ENCODE data around the gene GPSM3.

GPSM3 gene

DNA sequence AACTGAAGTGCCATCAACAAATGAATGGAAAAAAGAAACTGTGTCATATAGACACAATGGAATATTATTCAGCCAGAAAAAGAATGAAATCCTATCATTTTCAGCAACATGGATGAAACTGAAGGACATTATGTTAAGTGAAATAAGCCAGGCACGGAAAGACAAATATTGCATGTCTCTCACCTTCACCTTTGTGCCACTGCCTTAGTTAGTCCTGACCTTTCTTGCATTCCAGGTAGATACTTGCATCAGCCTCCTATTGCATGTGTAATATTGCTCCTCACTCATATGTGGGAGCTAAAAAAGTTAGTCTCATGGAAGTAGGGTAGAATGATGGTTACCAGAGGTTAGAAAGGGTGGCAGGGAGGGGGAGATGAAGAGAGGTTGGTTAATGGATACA lies 16.6 kb upstream of the GPSM3 start:
- no peak for DNase-seq (ENCODE audit: extremely low spot score)
- ChIA-PET CTCF (no interaction called here), POLR2A (no interaction called here)

GRCh38 chr6:32204268-32204715 lies 11.8 kb upstream of the GPSM3 start:
- TF ChIP-seq PKNOX1 (IDR thresholded peaks at IDR 0.05) (no peak), HDGF (IDR thresholded peaks at IDR 0.05; ENCODE audit: borderline replicate concordance) (no peak), LEF1 (IDR thresholded peaks at IDR 0.05; ENCODE audit: borderline replicate concordance) (no peak), ELF4 (IDR thresholded peaks at IDR 0.05) (no peak), ARNT (IDR thresholded peaks at IDR 0.05) (no peak), BHLHE40 (IDR thresholded peaks at IDR 0.05; ENCODE audit: borderline replicate concordance) (no peak), SUZ12 (IDR thresholded peaks at IDR 0.05) (no peak), TARDBP (IDR thresholded peaks at IDR 0.05) (no peak), L3MBTL2 (conservative IDR thresholded peaks at IDR 0.05) (no peak)
- no peak for DNase-seq (ENCODE audit: extremely low spot score)
- CTCF ChIA-PET: no interaction called here
- POLR2A ChIA-PET: no interaction called here

More for the DNA sequence above, 16.6 kb upstream of the GPSM3 start:
- TF ChIP-seq ELF4 (IDR thresholded peaks at IDR 0.05) (no peak), L3MBTL2 (conservative IDR thresholded peaks at IDR 0.05) (no peak), BHLHE40 (IDR thresholded peaks at IDR 0.05; ENCODE audit: borderline replicate concordance) (no peak), FOXK2 (IDR thresholded peaks at IDR 0.05) (no peak), PKNOX1 (IDR thresholded peaks at IDR 0.05) (no peak), FOXM1 (IDR thresholded peaks at IDR 0.05; ENCODE audit: borderline replicate concordance) (no peak), CTBP1 (IDR thresholded peaks at IDR 0.05; ENCODE audit: borderline replicate concordance) (no peak), HDGF (IDR thresholded peaks at IDR 0.05; ENCODE audit: borderline replicate concordance) (no peak), LEF1 (IDR thresholded peaks at IDR 0.05; ENCODE audit: borderline replicate concordance) (no peak), NFRKB (IDR thresholded peaks at IDR 0.05) (no peak), ZNF384 (IDR thresholded peaks at IDR 0.05) (no peak), ARNT (IDR thresholded peaks at IDR 0.05) (no peak), SUZ12 (IDR thresholded peaks at IDR 0.05) (no peak), FOXA1 (IDR thresholded peaks at IDR 0.05) (no peak), SP1 (IDR thresholded peaks at IDR 0.05) (no peak), TARDBP (IDR thresholded peaks at IDR 0.05) (no peak)

- no peak for DNase-seq (ENCODE audit: extremely low spot score)
- ChIA-PET CTCF (no interaction called here), POLR2A (interaction anchor here (1.3 to 1.6 kb wide), 2 partner anchors 13 to 26 kb away, joined by 3 to 4 read pairs; no protein-coding TSS in a partner anchor)
- TF ChIP-seq ELF4 (IDR thresholded peaks at IDR 0.05): no peak
- no peak for TF ChIP-seq BHLHE40 (IDR thresholded peaks at IDR 0.05; ENCODE audit: borderline replicate concordance)
- TF ChIP-seq FOXK2 (IDR thresholded peaks at IDR 0.05): no peak
- no peak for TF ChIP-seq LEF1 (IDR thresholded peaks at IDR 0.05; ENCODE audit: borderline replicate concordance)
- no peak for TF ChIP-seq PKNOX1 (IDR thresholded peaks at IDR 0.05)
- TF ChIP-seq SUZ12 (IDR thresholded peaks at IDR 0.05): no peak
- no peak for TF ChIP-seq CTBP1 (IDR thresholded peaks at IDR 0.05; ENCODE audit: borderline replicate concordance)
- TF ChIP-seq FOXM1 (IDR thresholded peaks at IDR 0.05; ENCODE audit: borderline replicate concordance): no peak
- TF ChIP-seq ZNF384 (IDR thresholded peaks at IDR 0.05): no peak
- TF ChIP-seq HDGF (IDR thresholded peaks at IDR 0.05; ENCODE audit: borderline replicate concordance): no peak
- TF ChIP-seq SP1 (IDR thresholded peaks at IDR 0.05): no peak
- TF ChIP-seq ARNT (IDR thresholded peaks at IDR 0.05): no peak
- no peak for TF ChIP-seq TARDBP (IDR thresholded peaks at IDR 0.05)
- no peak for TF ChIP-seq FOXA1 (IDR thresholded peaks at IDR 0.05)
- TF ChIP-seq NFRKB (IDR thresholded peaks at IDR 0.05): no peak
- no peak for TF ChIP-seq L3MBTL2 (conservative IDR thresholded peaks at IDR 0.05)
Measured at GRCh38 chr6:32203426-32204267, 11.2 kb upstream of the GPSM3 start.

GRCh38 chr6:32202186-32202585 lies 9.7 kb upstream of the GPSM3 start:
- DNase-seq (ENCODE audit: extremely low spot score): no peak
- POLR2A ChIA-PET: interaction anchor here (1.6 kb wide), 1 partner anchor 25 kb away, joined by 4 read pairs; no protein-coding TSS in a partner anchor
- CTCF ChIA-PET: no interaction called here
- TF ChIP-seq SP1 (IDR thresholded peaks at IDR 0.05) (no peak), HDGF (IDR thresholded peaks at IDR 0.05; ENCODE audit: borderline replicate concordance) (no peak), ZNF384 (IDR thresholded peaks at IDR 0.05) (no peak), PKNOX1 (IDR thresholded peaks at IDR 0.05) (no peak), ELF4 (IDR thresholded peaks at IDR 0.05) (no peak), ARNT (IDR thresholded peaks at IDR 0.05) (no peak), FOXA1 (IDR thresholded peaks at IDR 0.05) (no peak), L3MBTL2 (conservative IDR thresholded peaks at IDR 0.05) (no peak), FOXK2 (IDR thresholded peaks at IDR 0.05) (no peak), FOXM1 (IDR thresholded peaks at IDR 0.05; ENCODE audit: borderline replicate concordance) (no peak), BHLHE40 (IDR thresholded peaks at IDR 0.05; ENCODE audit: borderline replicate concordance) (no peak), LEF1 (IDR thresholded peaks at IDR 0.05; ENCODE audit: borderline replicate concordance) (no peak), NFRKB (IDR thresholded peaks at IDR 0.05) (no peak), CTBP1 (IDR thresholded peaks at IDR 0.05; ENCODE audit: borderline replicate concordance) (no peak), SUZ12 (IDR thresholded peaks at IDR 0.05) (no peak), TARDBP (IDR thresholded peaks at IDR 0.05) (no peak)

Measured in HEK293T (cell line).